ENCODE data around the gene ZNF341.

ZNF341 gene

DNA sequence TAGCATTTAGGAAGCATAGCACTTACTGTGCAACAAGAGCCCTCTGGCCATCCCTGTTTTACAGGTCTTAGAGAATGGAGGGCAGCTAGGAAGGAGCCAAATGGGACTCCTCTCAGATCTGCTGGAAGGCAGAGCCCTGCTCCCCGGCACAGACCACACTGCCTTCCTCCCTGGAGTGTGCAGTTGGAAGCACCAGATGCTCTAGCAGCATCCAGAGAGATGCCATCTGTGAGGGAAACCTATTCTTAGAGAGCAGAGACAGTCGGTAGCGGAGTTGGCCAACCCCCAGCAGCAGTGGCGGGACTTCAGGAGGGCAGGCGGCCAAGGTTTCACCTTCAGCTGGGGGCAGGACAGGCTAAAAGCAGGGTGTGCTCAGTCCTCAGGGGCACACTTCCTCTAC is 28.9 kb upstream of the ZNF341 start:
- no peak for DNase-seq (ENCODE audit: low spot score)

DNA sequence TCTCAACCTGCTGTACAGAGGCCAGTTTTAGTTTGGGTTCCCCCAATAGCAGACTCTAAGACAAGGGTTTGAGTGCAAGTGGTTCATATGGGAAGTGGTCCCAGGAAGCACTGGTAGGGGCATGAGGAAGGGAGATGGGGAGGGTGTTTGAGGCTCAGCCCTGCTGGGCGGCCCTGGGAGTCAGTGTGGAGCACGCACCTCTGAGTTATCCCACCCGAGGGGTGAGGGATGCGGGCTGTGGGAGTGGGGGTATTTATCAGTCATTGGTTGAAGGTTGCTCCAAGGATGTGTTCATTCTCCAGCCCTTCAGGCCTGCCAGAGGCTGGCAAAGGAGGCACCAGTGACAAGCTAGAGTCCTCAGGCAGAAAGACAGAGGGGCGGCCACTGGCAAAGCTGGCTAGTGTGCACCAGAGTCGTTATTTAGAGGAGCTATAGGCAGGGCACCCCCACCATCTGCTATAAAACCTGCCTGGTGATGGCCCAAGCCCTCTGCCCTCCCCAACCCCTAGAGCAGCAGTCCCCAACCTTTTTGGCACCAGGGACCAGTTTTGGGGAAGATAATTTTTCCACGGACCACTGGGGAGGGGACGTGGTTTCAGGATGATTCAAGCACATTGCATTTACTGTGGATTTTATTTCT is 28.2 kb upstream of the ZNF341 start:
- DNase-seq (ENCODE audit: low spot score), result no peak

DNA sequence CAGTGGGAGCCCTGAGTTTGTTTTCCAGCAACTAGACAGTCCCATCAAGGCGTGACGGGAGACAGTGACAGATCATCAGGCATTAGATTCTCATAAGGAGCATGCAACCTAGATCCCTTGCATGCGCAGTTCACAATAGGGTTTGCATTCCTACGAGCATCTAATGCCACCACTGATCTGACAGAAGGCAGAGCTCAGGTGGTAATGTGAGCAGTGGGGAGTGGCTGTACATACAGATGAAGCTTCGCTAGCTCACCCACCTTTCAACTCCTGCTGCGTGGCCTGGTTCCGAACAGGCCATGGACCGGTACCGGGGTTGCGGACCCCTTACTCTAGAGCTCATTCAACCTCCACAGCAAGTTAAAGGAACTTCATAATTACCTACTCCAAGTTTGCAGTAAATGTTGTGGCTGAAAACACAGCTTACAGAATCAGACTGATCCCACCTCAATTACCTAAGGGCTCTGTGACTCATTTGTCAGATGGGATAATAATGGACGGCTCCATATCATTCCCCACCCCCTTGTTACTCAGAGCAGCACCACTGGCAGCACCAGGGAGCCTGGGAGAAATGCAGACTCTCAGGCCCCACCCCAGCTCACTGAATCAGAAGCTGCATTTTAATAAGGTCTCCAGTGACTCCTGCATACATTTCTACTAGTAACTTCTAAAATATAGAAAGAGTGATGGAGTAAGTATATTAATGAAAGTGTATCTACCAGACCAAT is 27.4 kb upstream of the ZNF341 start:
- DNase-seq (ENCODE audit: low spot score), result no peak

DNA sequence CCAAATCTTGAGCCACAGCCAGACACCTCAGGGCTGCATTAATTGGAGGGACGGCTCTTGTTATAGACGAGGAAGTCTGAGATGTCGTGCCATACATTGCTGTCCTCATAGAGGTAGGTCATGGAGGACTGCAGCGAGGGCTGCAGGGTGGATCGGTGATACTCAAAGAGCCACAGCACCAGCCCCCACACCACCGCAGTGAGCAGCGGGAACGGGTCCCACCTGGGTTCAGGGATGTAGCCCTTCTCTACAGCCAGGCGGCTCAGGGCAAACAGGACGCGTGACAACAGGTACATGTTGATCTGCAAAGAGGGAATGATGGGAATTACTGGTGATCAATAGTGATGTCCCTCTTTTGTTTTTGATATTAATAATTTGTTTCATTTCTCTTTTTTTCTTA is 24.1 kb upstream of the ZNF341 start:
- DNase-seq (ENCODE audit: low spot score), result no peak

DNA sequence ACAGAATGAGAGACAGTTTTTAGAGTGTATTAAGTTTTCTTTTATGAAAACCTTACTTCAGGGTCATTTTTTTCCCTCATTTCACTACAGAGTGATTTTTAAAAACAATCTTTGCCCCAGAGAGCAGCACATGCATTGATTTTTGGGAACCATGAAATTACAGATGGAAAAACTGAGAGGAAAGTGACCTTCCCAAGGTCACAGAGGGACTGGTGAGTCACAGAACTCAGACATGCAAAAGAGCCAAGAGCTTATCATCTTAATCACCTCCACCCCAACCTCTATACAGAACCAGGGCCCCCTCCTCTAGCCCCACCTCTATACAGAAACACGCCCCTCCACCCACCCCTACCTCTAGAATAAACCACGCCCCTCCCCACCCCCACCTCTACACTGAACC is 22.4 kb upstream of the ZNF341 start:
- DNase-seq (ENCODE audit: low spot score), result peak; percentile 94

DNA sequence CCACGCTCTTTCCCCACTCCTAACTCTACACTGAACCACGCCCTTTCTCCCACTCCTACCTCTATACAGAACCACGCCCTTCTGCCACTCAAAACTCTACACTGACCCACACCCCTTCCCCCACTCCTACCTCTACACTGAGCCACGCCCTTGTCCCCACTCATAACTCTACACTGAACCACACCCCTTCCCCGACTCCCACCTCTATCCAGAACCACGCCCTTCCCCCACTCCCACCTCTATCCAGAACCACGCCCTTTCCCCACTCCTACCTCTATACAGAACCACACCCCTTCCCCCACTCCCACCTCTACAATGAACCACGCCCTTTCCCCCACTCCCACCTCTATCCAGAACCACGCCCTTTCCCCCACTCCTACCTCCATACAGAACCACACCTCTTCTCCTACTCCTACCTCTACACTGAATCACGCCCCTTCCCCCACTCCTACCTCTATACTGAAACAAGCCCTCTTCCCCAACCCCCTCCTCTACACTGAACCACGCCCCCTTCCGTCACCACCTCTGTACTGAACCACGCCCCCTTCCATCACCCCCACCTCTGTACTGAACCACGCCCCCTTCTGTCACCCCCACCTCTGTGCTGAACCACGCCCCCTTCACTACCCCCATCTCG is 21.8 kb upstream of the ZNF341 start:
- peak; percentile 95 for DNase-seq (ENCODE audit: low spot score)

DNA sequence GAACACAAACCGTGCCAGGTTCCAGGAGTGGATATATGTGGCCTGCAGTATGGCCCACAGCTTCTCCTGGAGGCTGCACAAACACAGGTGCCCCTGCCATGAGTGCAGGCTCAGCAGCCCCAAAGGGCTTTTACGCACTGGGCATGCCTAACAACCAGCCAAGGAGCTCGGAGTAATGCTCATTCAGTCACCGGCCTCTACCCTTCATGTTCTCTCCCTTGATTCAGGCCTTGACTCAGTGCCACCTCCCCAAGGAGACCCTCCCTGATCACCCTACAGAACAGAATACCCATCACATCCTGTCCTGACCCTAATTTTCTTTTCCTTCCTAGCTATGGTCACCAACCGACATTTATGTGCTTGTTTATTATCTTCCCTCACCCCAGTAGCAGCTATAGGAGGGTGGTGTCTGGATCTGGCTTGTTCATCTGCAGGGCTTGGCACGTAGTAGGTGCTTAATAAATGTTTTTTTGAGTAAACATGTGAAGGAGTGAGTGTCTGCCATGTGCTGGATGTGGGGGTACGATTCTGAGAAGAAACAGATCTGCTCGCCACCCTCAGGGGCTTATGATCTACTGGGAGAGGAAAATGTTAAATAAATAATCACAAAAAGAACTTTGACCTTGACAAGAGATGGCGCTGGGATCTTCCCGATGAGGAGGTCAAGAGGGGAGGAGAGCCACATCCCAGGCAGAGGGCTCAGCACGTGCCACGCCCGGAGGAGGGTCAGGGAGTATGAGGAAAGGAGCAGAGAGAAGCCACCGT is 20.9 kb upstream of the ZNF341 start:
- peak; percentile 23 for DNase-seq (ENCODE audit: low spot score)

DNA sequence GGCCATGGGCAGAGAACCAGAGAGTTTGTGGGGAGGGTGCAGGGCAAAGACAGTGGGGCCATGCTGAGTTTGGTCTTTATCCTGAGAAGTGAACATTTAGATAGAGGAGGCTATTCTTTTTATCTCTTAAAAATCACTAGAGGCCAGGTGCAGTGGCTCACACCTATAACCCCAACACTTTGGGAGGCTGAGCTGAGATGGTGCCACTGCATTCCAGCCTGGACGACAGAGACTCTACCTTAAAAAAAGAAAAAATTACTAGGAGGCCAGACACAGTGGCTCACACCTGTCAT is 20.4 kb upstream of the ZNF341 start:
- DNase-seq (ENCODE audit: low spot score), result no peak

DNA sequence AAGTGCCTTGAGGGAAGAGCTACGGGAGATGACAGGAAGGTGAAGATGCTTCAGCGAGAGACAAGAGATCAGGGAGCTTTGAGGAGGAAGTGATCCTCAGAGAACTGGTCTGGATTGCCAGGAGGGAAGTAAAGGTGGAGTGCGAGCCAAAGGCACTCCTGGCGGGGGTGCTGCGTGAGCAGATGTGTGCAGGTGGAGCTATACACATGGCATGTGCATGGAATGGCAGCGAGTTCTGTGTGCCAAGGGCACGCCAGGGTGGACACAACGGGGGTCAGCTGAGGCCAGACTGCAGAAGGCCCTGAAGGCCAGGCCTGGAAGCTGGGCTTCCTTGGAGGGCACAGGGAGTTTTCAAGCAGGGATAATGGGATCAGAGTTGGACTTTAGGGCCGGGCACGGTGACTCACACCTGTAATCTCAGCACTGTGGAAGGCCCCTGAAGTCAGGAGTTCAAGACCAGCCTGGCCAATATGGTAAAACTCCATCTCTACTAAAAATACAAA is 17.9 kb upstream of the ZNF341 start:
- DNase-seq (ENCODE audit: low spot score), result no peak

DNA sequence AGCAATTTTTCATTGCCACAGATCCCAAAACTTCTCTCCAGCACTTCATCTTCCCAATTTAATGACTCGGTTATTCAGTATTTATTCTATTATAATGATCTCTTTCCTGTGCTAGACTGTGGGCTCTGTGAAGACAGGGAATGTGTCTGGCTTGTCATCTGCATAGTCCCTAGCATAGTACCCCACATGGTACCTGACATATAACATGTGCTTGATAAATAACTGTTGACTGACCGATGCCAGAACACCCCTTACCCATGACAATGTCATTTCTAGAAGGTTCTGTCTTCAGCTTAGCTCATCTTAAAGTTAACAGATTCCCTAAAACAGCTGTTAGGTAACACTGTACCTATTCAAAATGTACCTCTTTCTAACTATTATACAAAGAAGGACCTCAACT is 15.3 kb upstream of the ZNF341 start:
- no peak for DNase-seq (ENCODE audit: low spot score)

DNA sequence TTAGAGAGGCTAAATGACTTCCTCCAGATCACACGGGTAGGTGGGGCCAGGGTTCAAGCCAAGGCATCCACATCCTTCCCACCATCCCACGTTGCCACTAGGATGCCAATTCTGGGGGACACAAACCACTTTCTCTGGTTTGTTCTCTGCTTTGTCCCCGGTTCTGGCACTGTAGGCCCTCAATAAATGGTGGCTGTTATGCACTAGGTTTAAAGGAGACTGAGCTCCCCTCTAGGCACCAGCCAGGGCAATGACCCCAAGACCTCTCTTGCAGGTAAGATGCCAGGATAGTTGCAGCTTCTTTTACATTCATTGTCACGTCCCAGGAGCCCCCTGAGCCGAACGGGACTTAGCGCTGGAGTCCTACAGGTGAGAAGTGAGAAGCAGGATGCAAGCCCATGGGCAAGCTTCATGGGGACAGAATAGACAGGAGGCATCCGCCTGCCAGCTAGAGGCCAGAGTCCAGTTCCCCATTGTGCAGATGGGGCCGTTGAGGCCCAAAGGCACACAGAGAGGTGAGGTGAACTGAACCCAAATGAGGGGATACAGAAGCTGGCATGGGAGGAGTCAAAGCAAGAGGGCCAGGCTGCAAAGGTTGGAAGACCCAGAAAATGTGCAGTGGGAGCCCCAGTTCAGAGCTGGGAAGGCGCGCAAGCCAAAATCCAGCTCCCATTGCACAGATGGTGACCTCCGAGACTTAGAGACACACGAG is 12.4 kb upstream of the ZNF341 start:
- no peak for DNase-seq (ENCODE audit: low spot score)

DNA sequence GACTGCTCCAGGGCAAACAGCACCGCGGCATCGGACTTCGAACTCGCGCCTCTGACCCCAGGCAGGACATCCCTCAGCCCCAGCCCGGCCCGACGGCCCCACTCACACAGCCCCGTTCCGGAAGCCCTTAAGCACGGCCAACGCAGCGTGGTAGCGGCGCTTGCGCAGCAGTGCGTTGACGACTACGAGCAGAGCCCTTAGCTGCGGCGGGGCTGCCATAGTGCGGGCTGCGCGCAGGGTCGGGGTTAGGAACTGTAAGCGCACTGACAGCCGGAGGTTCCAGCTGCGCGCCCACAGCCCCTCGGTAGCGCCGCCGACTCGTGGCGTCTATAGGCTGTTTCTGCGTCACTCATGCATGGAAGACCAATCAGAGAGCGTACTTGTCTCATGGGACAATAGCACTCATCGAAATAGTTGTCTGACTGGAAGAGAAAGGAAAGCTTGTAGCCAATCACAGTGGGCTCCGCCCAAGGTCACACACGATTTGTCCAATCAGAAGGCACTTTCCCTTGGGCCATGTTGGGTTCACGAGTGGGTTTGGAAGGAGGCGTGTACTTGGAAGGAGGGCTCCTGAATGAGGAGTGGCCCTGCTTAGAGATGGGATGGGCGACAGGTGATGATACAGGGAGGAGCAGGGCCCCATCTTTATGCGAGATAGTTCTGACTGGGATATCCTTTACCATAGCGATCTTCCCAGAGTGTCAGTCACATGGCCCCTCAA is 11.6 kb upstream of the ZNF341 start, which contains the start of gene PXMP4:
PXMP4 (minus strand) TSS at position 322 of the 721 bp plus-strand sequence; CDS start at position 219, 103 bp downstream.
- peak; percentile 100 for DNase-seq (ENCODE audit: low spot score)

DNA sequence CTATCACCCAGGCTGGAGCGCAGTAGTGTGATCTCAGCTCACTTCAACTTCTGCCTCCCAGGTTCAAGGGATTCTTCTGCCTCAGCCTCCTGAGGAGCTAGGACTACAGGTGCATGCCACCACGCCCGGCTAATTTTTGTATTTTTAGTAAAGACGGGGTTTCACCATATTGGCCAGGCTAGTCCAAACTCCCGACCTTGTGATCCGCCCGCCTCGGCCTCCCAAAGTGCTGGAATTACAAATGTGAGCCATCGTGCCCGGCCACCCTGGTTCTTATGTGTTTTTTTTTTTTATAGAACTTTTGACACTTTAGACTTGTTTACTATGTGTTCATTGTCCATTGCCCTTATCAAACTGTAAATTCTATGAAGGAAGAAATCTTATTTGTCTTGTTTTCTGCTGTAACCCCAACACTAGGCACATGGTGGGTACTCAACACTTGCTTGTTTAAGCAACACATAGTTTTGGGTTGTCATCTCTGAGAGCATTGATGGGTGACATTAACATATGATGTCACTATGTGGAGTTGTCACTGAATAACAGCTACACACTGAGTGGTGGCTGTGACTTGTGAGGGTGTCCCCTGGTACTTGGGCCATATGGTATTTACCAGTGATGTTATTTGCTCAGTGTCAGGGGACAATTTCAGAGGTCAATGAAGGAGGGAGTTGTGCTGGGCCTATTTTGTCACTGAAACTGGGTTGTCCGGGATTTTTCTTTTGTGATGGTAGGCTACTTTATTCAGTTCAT is 10.2 kb upstream of the ZNF341 start:
- no peak for DNase-seq (ENCODE audit: low spot score)

DNA sequence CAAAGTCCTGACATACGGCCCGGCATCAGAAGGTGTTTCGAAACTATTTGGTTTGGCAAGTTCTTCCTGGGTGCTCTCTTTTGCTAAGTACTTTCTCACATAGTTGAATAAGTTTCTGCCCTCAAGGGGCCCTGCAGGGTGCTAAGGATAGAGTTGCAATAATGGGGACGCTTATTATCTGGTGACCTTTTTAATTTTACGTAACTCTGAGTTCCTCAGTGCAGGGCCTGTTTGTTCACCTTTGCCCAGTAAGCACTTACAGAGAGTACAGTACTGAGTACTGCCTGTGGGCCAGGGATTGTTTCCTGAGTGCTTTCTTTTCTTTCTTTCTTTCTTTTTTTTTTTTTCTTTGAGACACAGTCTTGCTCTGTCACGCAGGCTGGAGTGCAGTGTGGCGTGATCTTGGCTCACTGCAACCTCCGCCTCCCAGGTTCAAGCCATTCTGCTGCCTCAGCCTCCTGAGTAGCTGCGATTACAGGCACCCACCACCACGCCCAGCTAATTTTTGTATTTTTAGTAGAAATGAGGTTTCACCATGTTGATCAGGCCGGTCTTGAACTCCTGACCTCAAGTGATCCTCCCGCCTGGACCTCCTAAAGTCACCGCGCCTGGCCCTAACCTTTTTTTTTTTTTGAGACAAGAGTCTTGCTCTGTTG is 7.2 kb upstream of the ZNF341 start:
- no peak for DNase-seq (ENCODE audit: low spot score)

DNA sequence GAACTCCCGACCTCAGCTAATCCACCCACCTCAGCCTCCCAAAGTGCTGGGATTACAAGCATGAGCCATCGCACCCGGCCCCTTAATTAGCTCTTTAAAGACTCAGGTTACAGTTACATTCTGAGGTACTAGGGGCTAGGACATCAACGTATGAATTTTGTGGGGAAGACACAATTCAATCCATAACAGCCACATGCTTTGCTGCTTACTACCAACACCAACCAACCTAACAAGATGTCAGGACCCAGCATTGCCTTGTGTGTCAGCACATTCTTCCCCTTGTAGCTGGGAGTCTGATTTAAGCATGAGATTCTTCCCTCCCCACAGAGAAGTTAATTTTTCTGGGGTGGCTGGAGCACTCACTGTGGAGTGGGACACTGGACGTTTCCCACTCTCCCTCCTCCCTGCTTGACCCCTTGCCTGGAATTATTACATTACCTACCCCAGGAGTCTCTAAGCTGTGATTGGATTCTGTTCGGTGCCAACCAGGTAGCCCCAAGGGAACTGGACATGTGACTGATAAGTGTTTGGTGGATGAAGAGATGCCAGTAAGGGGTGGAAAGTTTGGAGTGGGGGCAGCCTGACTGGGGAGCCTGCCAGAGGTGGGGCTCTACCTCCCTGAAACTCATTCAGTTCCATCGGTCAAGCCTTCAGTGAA is 6.1 kb upstream of the ZNF341 start:
- no peak for DNase-seq (ENCODE audit: low spot score)

DNA sequence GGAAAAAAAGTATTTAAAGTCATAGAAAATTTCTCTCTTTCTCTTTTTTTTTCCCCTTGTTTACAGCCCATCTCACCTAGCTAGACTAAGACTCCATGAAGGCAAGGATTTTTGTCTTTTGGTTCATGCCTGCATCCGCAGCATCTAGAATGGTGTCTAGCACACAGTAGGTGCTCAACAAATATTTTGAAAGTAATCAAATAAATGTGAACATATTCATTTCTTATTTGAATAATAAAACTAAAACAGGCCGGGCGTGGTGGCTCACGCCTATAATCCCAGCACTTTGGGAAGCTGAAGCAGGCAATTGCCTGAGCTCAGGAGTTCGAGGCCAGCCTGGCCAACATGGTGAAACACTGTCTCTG is 4.7 kb upstream of the ZNF341 start:
- no peak for DNase-seq (ENCODE audit: low spot score)

DNA sequence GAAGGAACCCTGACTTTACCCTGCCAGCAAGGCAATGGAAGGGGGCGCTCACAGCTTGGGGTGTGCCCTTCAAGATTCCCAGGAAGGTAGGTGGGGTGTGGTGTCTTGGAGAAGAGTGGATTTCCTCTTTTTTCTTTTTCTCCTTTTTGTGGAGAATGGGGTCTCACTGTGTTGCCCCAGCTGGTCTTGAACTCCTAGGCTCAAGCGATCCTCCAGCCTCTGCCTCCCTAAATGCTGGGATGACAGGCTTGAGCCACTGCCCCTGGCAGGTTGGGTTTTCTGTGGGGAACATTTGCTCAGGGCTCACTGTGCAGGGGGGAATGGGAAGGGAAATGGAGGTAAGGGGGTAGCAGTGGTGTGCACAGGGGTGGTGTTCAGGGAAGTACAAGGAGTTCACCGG is 4.0 kb upstream of the ZNF341 start:
- no peak for DNase-seq (ENCODE audit: low spot score)

DNA sequence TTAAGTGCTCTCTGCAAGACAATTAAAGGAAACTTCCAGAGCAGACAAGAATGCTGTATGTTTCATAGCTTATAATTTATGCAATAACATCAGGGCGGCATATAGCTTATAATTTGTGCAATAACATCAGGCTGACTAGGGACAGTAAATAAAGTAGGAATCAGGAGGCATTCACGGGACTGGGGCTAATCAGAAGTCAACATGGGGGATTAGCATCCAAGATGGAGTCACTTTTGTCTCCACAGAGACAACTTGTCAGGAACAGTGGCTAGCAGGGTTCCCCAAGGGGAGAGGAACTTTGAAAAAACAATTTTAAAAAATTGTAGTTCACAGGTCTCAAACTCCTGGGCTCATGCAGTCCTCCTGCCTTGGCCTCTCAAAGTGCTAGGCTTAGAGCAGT is 3.3 kb upstream of the ZNF341 start:
- no peak for DNase-seq (ENCODE audit: low spot score)

DNA sequence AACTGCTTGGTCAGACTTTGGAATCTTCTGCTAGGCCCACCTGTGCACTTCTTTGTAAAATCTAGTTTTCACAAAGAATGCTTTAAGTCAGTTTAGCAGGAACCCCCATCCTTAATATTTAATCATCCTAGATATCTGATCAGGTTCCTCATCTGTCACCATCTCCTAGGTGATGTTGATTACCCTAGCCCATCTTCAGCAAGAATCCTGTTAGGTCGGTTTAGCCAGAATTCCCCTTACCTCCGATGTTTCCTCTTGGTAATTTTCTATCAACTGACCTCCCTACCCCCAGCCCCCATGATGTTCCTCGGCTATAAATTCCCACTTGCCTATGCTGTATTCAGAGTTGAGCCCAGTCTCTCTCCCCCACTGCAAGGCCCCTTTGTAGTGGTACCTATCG is 2.7 kb upstream of the ZNF341 start:
- no peak for DNase-seq (ENCODE audit: low spot score)
